OCI-LY1 (cell line): ENCODE data around the gene ARFIP1.

ENCODE experiments used
- EZH2 ChIP-seq: fragments of 200-600 bp; sonication (generic), shearing (Covaris generic); IDR thresholded peaks from 2 replicates; pipeline ENCODE4 v1.8.0; 2017; ENCODE audit warnings: borderline replicate concordance, mixed run types, mild to moderate bottlenecking, antibody characterized with exemption, low read length, moderate library complexity, mixed read lengths
- TF ChIP-seq, protein P1 (sequence below): fragments of 200-600 bp; sonication (generic), shearing (Covaris generic); IDR thresholded peaks from 2 replicates; pipeline ENCODE4 v1.5.1; 2017; ENCODE audit warnings: mild to moderate bottlenecking, antibody characterized with exemption, low read length, moderate library complexity, mixed read lengths

DNA sequence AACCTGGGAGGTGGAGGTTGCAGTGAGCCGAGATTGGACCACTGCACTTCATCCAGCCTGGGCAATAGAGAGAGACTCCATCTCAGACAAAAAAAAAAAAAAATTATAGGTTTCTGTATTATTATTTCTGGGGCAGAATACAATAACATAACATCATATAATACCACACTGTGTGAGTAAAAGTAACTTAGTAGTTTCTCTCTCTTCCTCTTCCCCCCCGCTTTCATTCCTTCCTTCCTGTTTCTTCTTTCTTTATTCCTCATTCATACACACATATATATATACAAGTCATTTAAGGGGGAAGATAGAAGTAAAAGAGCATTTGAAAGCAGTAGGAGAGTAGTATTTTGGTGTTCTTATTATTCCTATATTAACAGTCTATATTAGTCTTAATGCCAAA lies 100.5 kb downstream of the ARFIP1 start:
- no peak for TF ChIP-seq EZH2
- TF ChIP-seq, protein P1, sequence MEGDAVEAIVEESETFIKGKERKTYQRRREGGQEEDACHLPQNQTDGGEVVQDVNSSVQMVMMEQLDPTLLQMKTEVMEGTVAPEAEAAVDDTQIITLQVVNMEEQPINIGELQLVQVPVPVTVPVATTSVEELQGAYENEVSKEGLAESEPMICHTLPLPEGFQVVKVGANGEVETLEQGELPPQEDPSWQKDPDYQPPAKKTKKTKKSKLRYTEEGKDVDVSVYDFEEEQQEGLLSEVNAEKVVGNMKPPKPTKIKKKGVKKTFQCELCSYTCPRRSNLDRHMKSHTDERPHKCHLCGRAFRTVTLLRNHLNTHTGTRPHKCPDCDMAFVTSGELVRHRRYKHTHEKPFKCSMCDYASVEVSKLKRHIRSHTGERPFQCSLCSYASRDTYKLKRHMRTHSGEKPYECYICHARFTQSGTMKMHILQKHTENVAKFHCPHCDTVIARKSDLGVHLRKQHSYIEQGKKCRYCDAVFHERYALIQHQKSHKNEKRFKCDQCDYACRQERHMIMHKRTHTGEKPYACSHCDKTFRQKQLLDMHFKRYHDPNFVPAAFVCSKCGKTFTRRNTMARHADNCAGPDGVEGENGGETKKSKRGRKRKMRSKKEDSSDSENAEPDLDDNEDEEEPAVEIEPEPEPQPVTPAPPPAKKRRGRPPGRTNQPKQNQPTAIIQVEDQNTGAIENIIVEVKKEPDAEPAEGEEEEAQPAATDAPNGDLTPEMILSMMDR = no peak
